Loucy (cell line): ENCODE data around the gene FNDC1.
"Not testable (repeated sequence)": the region's sequence is repeated elsewhere in the genome, so short reads cannot be mapped to it uniquely, and the experiment has no call there.

ENCODE experiments used
- H2AFZ ChIP-seq: fragments of 200-600 bp; sonication (generic); 2 replicates; pipeline ENCODE4 v1.6.0; 2016; ENCODE audit warnings: antibody characterized with exemption, mild to moderate bottlenecking, low read length, moderate library complexity
- H3F3A ChIP-seq: fragments of 200-600 bp; 2 replicates; pipeline ENCODE4 v1.6.0; 2016; ENCODE audit warnings: antibody characterized with exemption, low read depth, mild to moderate bottlenecking
- H3K27me3 ChIP-seq: fragments of 200-600 bp; sonication (generic); 2 replicates; pipeline ENCODE4 v1.6.1; 2014; ENCODE audit warnings: low read length, mild to moderate bottlenecking; ENCODE audit not compliant: insufficient read depth, poor library complexity, severe bottlenecking
- H3K36me3 ChIP-seq: fragments of 200-600 bp; sonication (generic); 2 replicates; pipeline ENCODE4 v1.6.1; 2016; ENCODE audit warnings: low read length; ENCODE audit not compliant: insufficient read depth
- H3K4me1 ChIP-seq: fragments of 200-600 bp; sonication (generic); 2 replicates; pipeline ENCODE4 v1.5.1; 2014; ENCODE audit warnings: low read length, mild to moderate bottlenecking; ENCODE audit not compliant: insufficient read depth, poor library complexity, severe bottlenecking
- H3K4me2 ChIP-seq: fragments of 200-600 bp; sonication (generic); 2 replicates; pipeline ENCODE4 v1.6.0; 2014; ENCODE audit warnings: antibody characterized with exemption, low read length, low read depth, mild to moderate bottlenecking; ENCODE audit not compliant: poor library complexity, severe bottlenecking
- H3K4me3 ChIP-seq: fragments of 200-600 bp; sonication (generic); 2 replicates; pipeline ENCODE4 v1.5.1; 2014; ENCODE audit warnings: low read length, mild to moderate bottlenecking, mixed read lengths; ENCODE audit not compliant: poor library complexity, severe bottlenecking
- H3K79me2 ChIP-seq: fragments of 200-600 bp; sonication (generic); 2 replicates; pipeline ENCODE4 v1.6.1; 2014; ENCODE audit warnings: low read length; ENCODE audit not compliant: insufficient read depth
- H3K9ac ChIP-seq: fragments of 200-600 bp; sonication (generic); 2 replicates; pipeline ENCODE4 v1.6.0; 2014; ENCODE audit warnings: mild to moderate bottlenecking, low read depth, low read length, moderate library complexity; ENCODE audit not compliant: poor library complexity, severe bottlenecking
- H3K9me2 ChIP-seq: fragments of 200-600 bp; sonication (generic); replicated peaks from 2 replicates; pipeline ENCODE4 v1.6.1; 2016; ENCODE audit warnings: low read depth, low read length, mixed read lengths
- H3K9me3 ChIP-seq: fragments of 200-600 bp; sonication (generic); 2 replicates; pipeline ENCODE4 v1.6.1; 2014; ENCODE audit warnings: mild to moderate bottlenecking, antibody characterized with exemption, low read length, low read depth; ENCODE audit not compliant: insufficient read depth
- H4K20me1 ChIP-seq: fragments of 200-600 bp; sonication (generic); 2 replicates; pipeline ENCODE4 v1.6.0; 2014; ENCODE audit warnings: antibody characterized with exemption, low read length, mild to moderate bottlenecking; ENCODE audit not compliant: insufficient read depth, poor library complexity, severe bottlenecking
- CTCF ChIP-seq: fragments of 200-600 bp; sonication (generic); conservative IDR thresholded peaks from 2 replicates; pipeline ENCODE4 v1.5.1; 2014; ENCODE audit warnings: mild to moderate bottlenecking, antibody characterized with exemption, low read length
- EZH2phosphoT487 ChIP-seq: fragments of 200-600 bp; IDR thresholded peaks from 2 replicates; pipeline ENCODE4 v1.6.1; 2018; ENCODE audit warnings: antibody characterized with exemption, mild to moderate bottlenecking, moderate library complexity, borderline replicate concordance

The FNDC1 gene

GRCh38 chr6:159278626-159279025, 109.4 kb downstream of the FNDC1 start:
- Histone ChIP-seq H3K79me2 (no peaks in the 10 kb centered on the region), H3K4me3 (no peak overlapping the region), H3K9me2 (no peaks in the 10 kb centered on the region), H2AFZ (no peak overlapping the region), H3K9ac (no peak overlapping the region), H3K36me3 (no peaks in the 10 kb centered on the region), H3K27me3 (no peaks in the 10 kb centered on the region), H4K20me1 (no peaks in the 10 kb centered on the region), H3K4me2 (no peak overlapping the region), H3K4me1 (no peaks in the 10 kb centered on the region), H3F3A (no peaks in the 10 kb centered on the region), H3K9me3 (no peaks in the 10 kb centered on the region; the same call in 1 of the 2 replicates)
- no peak for TF ChIP-seq CTCF
- TF ChIP-seq EZH2phosphoT487, result no peak

- no peak overlapping the region for H3K4me2 ChIP-seq
- no peaks in the 10 kb centered on the region for H4K20me1 ChIP-seq
- H3K4me3 ChIP-seq, result no peak overlapping the region
- TF ChIP-seq EZH2phosphoT487, result no peak
- TF ChIP-seq CTCF, result no peak
- H2AFZ ChIP-seq, result no peak overlapping the region
- H3F3A ChIP-seq, result no peaks in the 10 kb centered on the region
- H3K9ac ChIP-seq, result no peak overlapping the region
- no peaks in the 10 kb centered on the region for H3K36me3 ChIP-seq
- no peaks in the 10 kb centered on the region for H3K79me2 ChIP-seq
- no peaks in the 10 kb centered on the region for H3K4me1 ChIP-seq
- no peaks in the 10 kb centered on the region for H3K9me2 ChIP-seq
- no peaks in the 10 kb centered on the region for H3K27me3 ChIP-seq
- no peaks in the 10 kb centered on the region; the same call in 1 of the 2 replicates for H3K9me3 ChIP-seq
Observed at GRCh38 chr6:159279790-159280277, 110.6 kb downstream of the FNDC1 start.

GRCh38 chr6:159282421-159282820, 113.2 kb downstream of the FNDC1 start:
- Histone ChIP-seq H3K9ac (no peak overlapping the region), H4K20me1 (no peaks in the 10 kb centered on the region), H3K9me3 (no peaks in the 10 kb centered on the region; the same call in 1 of the 2 replicates), H3K79me2 (no peaks in the 10 kb centered on the region), H3K27me3 (no peaks in the 10 kb centered on the region), H3K9me2 (no peaks in the 10 kb centered on the region), H3K4me2 (no peak overlapping the region), H3F3A (no peaks in the 10 kb centered on the region), H2AFZ (no peak overlapping the region), H3K4me3 (no peak overlapping the region), H3K4me1 (no peaks in the 10 kb centered on the region), H3K36me3 (no peaks in the 10 kb centered on the region)
- TF ChIP-seq EZH2phosphoT487 (no peak), CTCF (no peak)

- H3K9me2 ChIP-seq, H2AFZ ChIP-seq, H3K9ac ChIP-seq, H3K4me2 ChIP-seq, H3K4me3 ChIP-seq, H3K36me3 ChIP-seq, H3K9me3 ChIP-seq, H4K20me1 ChIP-seq, H3K79me2 ChIP-seq, H3K27me3 ChIP-seq, H3F3A ChIP-seq, H3K4me1 ChIP-seq: not testable (repeated sequence)
Observed at GRCh38 chr6:159284661-159285060, 115.5 kb downstream of the FNDC1 start.
